Measurements from ENCODE around the gene NUDT16.
"Not testable (repeated sequence)": the region's sequence is repeated elsewhere in the genome, so short reads cannot be mapped to it uniquely, and the experiment has no call there.

- not testable (repeated sequence) for TF ChIP-seq CTCF (conservative IDR thresholded peaks at IDR 0.05 in 1 of 2, IDR thresholded peaks at IDR 0.05 in 1 of 2; ENCODE audit: low read depth in 1 of 2, low read length in 2 of 2); EZH2 (IDR thresholded peaks at IDR 0.05; ENCODE audit: low read length, missing control alignments)
Measured at GRCh38 chr3:131380821-131381444, 641 bp upstream of the NUDT16 start.

Measured in fibroblast of lung (primary cell).